Measurements from ENCODE around the gene PRPSAP1.
A peak's percentile ranks its signal among the peaks of the same experiment; 100 is the strongest.
"Not testable (repeated sequence)": the region's sequence is repeated elsewhere in the genome, so short reads cannot be mapped to it uniquely, and the experiment has no call there.

The PRPSAP1 gene

GRCh38 chr17:76359776-76360175 lies 6.1 kb upstream of the PRPSAP1 start:
- DNase-seq = not testable (repeated sequence)

- no peak for DNase-seq
Observed at GRCh38 chr17:76359375-76359774, 5.7 kb upstream of the PRPSAP1 start.

GRCh38 chr17:76357597-76358158 lies 4.0 kb upstream of the PRPSAP1 start:
- DNase-seq = no peak

GRCh38 chr17:76356803-76357456 lies 3.2 kb upstream of the PRPSAP1 start:
- no peak for DNase-seq

- DNase-seq = peak in 1 of 5 donors; percentile 12
Observed at GRCh38 chr17:76354747-76355310, 1.1 kb upstream of the PRPSAP1 start.

- DNase-seq = no peak
Observed at GRCh38 chr17:76354317-76354729, 607 bp upstream of the PRPSAP1 start.

GRCh38 chr17:76353004-76353598 lies 615 bp downstream of the PRPSAP1 start:
- DNase-seq = peak in 3 of 5 donors; percentile 3 to 14 (median 12)

GRCh38 chr17:76351526-76352071 lies 2.1 kb downstream of the PRPSAP1 start:
- no peak for DNase-seq

GRCh38 chr17:76350463-76350862 lies 3.3 kb downstream of the PRPSAP1 start:
- DNase-seq = no peak

GRCh38 chr17:76346936-76347335 lies 6.8 kb downstream of the PRPSAP1 start:
- not testable (repeated sequence) for DNase-seq

- no peak for DNase-seq
Observed at GRCh38 chr17:76345377-76345974, 8.2 kb downstream of the PRPSAP1 start.

- no peak for DNase-seq
Observed at GRCh38 chr17:76343106-76343505, 10.6 kb downstream of the PRPSAP1 start.

- no peak for DNase-seq
Observed at GRCh38 chr17:76341301-76341700, 12.4 kb downstream of the PRPSAP1 start.

GRCh38 chr17:76337413-76337777 lies 16.3 kb downstream of the PRPSAP1 start:
- no peak for DNase-seq

GRCh38 chr17:76336756-76337412 lies 16.8 kb downstream of the PRPSAP1 start:
- DNase-seq = no peak

- no peak for DNase-seq
Observed at GRCh38 chr17:76335716-76336381, 17.9 kb downstream of the PRPSAP1 start.

GRCh38 chr17:76333673-76334505 lies 19.8 kb downstream of the PRPSAP1 start:
- no peak for DNase-seq

- no peak for DNase-seq
Observed at GRCh38 chr17:76331083-76331482, 22.6 kb downstream of the PRPSAP1 start.

- no peak for DNase-seq
Observed at GRCh38 chr17:76329664-76330063, 24.1 kb downstream of the PRPSAP1 start.

GRCh38 chr17:76327696-76328095 lies 26.0 kb downstream of the PRPSAP1 start:
- DNase-seq = no peak

- no peak for DNase-seq
Observed at GRCh38 chr17:76326306-76326705, 27.4 kb downstream of the PRPSAP1 start.

Data from T-helper 1 cell (primary cell).